Stomach (tissue), 4 donors: ENCODE data around the gene LDB2.

ENCODE experiments used
- CTCF ChIP-seq, 7 experiments: fragments of 450-650 bp in 4 of 7; fragments of 200-600 bp in 3 of 7; sonication (generic) in 3 of 7; IDR thresholded peaks; one replicate each; pipeline ENCODE4 v1.5.1; 2016 to 2019; ENCODE audit warnings: antibody characterized with exemption in 7 of 7, control low read depth in 2 of 7, mild to moderate bottlenecking in 1 of 7
- POLR2A ChIP-seq, 4 donors: fragments of 450-650 bp; IDR thresholded peaks; one replicate each; pipeline ENCODE4 v1.6.1; 2016; ENCODE audit warnings: antibody characterized with exemption in 4 of 4, control low read depth in 2 of 4, mild to moderate bottlenecking in 1 of 4, moderate library complexity in 1 of 4
- POLR2AphosphoS5 ChIP-seq, 3 donors: sonication (generic); formaldehyde crosslinking; IDR thresholded peaks; one replicate each; pipeline ENCODE4 v1.6.1; 2016; ENCODE audit warnings: antibody characterized with exemption in 3 of 3

- TF ChIP-seq CTCF (IDR thresholded peaks at IDR 0.05): no peak
- TF ChIP-seq POLR2A (IDR thresholded peaks at IDR 0.05): no peak
- no peak for TF ChIP-seq POLR2AphosphoS5 (IDR thresholded peaks at IDR 0.05)
These were observed 148.2 kb downstream of the LDB2 start for GRCh38 chr4:16750216-16750615.
